Upper lobe of right lung (tissue), 1 donor: ENCODE data around the gene RTTN. TPM values are rescaled to one million over a fixed set of nuclear protein-coding genes. Genes with fewer than 3 reads are reported as not detected.

ENCODE experiments used
- ATAC-seq: fragments of 200-7000 bp; cut with Tn5 transposase; one replicate; pipeline ENCODE4 v1.9.1; 2020; ENCODE audit warnings: mild to moderate bottlenecking, moderate library complexity
- DNase-seq: peaks from one replicate; pipeline ENCODE4 v3.0.0-alpha.2; 2020
- H3K27ac ChIP-seq: fragments of 200-600 bp; one replicate; pipeline ENCODE4 v1.8.0; 2022
- H3K27me3 ChIP-seq: fragments of 200-600 bp; one replicate; pipeline ENCODE4 v1.8.0; 2022; ENCODE audit warnings: mild to moderate bottlenecking
- H3K36me3 ChIP-seq: fragments of 200-600 bp; one replicate; pipeline ENCODE4 v1.8.0; 2022
- H3K4me1 ChIP-seq: fragments of 200-600 bp; one replicate; pipeline ENCODE4 v1.8.0; 2022
- H3K4me3 ChIP-seq: fragments of 200-600 bp; one replicate; pipeline ENCODE4 v1.8.0; 2022; ENCODE audit warnings: mild to moderate bottlenecking
- H3K9me3 ChIP-seq: fragments of 200-600 bp; one replicate; pipeline ENCODE4 v1.8.0; 2022
- CTCF ChIP-seq: fragments of 200-600 bp; IDR thresholded peaks from one replicate; pipeline ENCODE4 v1.8.0; 2022; ENCODE audit warnings: antibody characterized with exemption
- intact Hi-C: fragments of 100-400 bp; cut with DNase I; formaldehyde crosslinking; loops from one replicate; pipeline ENCODE4 v1.11.0; 2022
- total RNA-seq: library from RNA; stranded (reverse); fragmentation: NEBNext Ultra II Directional; extraction: Animal tissue kit (Norgen Biotek cat#: 25700); gene quantifications from one replicate; pipeline ENCODE4 v1.2.1, GENCODE V29; 2021
- donor health status: DM: no; HTN: yes; CAD: no; lungs with severe emphysema.

The RTTN gene
- total RNA-seq, 1 donor from 2014 or later: 13.0 TPM

GRCh38 chr18:69954719-69955480 lies 250.6 kb downstream of the RTTN start:
- ATAC-seq (no peak), DNase-seq (no peak)
- no peaks in the 10 kb centered on the region for H3K36me3 ChIP-seq
- H3K9me3 ChIP-seq: no peaks in the 10 kb centered on the region
- no peak overlapping the region for H3K27ac ChIP-seq
- H3K4me3 ChIP-seq: no peak overlapping the region
- H3K27me3 ChIP-seq: no peaks in the 10 kb centered on the region
- H3K4me1 ChIP-seq: peaks cover 13% of the 10 kb centered on the region
- no peak for TF ChIP-seq CTCF
- intact Hi-C loops: no loop called here

DNA sequence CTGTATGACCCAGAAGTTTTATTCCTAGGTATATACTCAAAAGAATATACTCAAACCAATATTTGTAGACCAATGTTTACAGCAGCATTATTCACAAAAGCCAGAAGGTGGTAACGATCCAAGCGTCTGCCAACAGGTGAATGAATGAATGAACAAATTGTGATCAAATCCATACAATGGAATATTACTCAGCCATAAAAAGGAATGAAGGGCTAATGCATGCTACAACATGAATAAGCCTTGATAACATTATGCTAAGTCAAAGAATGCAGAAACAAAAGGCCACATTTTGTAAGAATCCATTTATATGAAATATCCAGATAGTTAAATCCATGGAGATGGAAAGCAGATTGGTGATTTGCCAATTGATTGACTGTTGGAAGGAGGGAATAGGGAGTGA lies 252.3 kb downstream of the RTTN start:
- Histone ChIP-seq H3K27me3 (no peaks in the 10 kb centered on the region), H3K4me3 (no peak overlapping the region), H3K9me3 (no peaks in the 10 kb centered on the region), H3K36me3 (no peaks in the 10 kb centered on the region), H3K27ac (no peak overlapping the region), H3K4me1 (peaks cover 16% of the 10 kb centered on the region)
- ATAC-seq: no peak
- no peak for TF ChIP-seq CTCF
- intact Hi-C loops: no loop called here
- DNase-seq: no peak

Other genes starting within 250 kb of the RTTN start
- 20.9 TPM for gene SOCS6, start 83.4 kb upstream of the RTTN start, total RNA-seq